ENCODE data around the gene CD164L2.
"Not testable (repeated sequence)": the region's sequence is repeated elsewhere in the genome, so short reads cannot be mapped to it uniquely, and the experiment has no call there.

Gene CD164L2

DNA sequence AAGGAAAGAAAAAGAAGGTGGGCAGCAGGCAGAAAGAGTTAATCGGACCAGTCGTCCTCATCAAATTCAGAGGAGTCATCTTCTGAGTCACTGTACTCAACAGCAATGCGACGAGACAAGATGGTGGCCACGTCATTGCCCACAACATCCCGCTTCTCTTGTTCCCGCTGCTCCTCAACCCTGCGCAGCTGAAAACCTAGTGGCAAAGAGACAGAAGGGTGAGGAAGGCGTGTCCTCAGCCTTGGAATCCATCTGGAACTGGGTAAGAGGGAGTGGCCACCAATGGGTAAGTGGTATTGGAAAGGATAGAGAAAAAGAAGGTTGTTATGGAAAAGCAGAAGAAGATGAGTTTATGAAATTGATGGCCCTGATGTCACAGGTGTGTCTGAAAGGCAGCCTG is 25.0 kb upstream of the CD164L2 start:
- Mint-ChIP-seq H3K9me3 (no peaks in the 10 kb centered on the region), H3K4me1 (peaks cover 42% of the 10 kb centered on the region), H3K36me3 (ENCODE audit: low read depth) (peaks cover 49% of the 10 kb centered on the region), H3K4me3 (no peak overlapping the region), H3K27ac (no peak overlapping the region), H3K27me3 (ENCODE audit: low read depth) (no peaks in the 10 kb centered on the region)
- TF ChIP-seq, protein P1, sequence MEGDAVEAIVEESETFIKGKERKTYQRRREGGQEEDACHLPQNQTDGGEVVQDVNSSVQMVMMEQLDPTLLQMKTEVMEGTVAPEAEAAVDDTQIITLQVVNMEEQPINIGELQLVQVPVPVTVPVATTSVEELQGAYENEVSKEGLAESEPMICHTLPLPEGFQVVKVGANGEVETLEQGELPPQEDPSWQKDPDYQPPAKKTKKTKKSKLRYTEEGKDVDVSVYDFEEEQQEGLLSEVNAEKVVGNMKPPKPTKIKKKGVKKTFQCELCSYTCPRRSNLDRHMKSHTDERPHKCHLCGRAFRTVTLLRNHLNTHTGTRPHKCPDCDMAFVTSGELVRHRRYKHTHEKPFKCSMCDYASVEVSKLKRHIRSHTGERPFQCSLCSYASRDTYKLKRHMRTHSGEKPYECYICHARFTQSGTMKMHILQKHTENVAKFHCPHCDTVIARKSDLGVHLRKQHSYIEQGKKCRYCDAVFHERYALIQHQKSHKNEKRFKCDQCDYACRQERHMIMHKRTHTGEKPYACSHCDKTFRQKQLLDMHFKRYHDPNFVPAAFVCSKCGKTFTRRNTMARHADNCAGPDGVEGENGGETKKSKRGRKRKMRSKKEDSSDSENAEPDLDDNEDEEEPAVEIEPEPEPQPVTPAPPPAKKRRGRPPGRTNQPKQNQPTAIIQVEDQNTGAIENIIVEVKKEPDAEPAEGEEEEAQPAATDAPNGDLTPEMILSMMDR (IDR thresholded peaks at IDR 0.05; ENCODE audit: unreplicated experiment in 3 of 3) = no peak

DNA sequence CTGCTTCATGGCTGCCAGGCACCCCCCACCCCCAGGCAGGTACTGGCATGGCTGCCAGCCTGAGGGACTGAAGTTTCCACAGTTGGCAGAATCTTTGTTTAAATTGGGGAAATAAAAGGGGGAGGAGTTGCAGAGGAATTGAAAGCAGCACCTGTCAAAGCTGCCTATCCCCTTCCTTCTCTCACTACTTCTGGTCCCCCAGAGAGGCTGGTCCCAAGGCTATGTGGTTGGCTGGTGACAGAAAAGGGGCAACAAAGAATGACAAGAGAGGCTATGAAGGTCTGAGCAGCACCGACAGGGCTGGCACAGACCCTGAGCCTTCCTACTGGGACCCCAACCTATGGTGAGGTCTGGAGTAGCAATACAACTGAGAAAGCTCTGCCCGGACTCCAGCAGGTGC is 23.7 kb upstream of the CD164L2 start:
- H3K27ac Mint-ChIP-seq = peak overlapping the region; percentile 62 to 97 (median 93)
- not testable (repeated sequence) for H3K27me3 Mint-ChIP-seq (ENCODE audit: low read depth)

DNA sequence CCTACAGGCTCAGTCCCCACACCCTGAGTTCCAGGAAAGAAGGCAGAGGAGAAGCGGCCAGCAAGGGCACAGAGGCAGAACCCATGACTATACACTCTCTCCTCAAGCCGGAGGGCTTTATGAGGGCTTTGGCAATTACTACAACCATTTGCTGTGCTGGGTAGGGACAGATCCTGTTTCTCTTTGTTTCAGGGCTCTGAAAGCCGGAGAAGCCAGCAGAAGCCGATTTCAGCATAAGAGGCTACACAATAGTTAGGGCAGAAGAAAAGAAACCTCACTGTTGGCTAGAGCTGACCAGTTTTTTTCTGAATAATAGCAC is 23.2 kb upstream of the CD164L2 start:
- TF ChIP-seq, protein P1 (IDR thresholded peaks at IDR 0.05; ENCODE audit: unreplicated experiment in 3 of 3) = no peak

More for the DNA sequence above, 23.7 kb upstream of the CD164L2 start:
- H3K4me3 Mint-ChIP-seq, H3K9me3 Mint-ChIP-seq: not testable (repeated sequence)
- H3K4me1 Mint-ChIP-seq = peaks cover 51% of the 10 kb centered on the region
- H3K36me3 Mint-ChIP-seq (ENCODE audit: low read depth) = peaks cover 39% of the 10 kb centered on the region

DNA sequence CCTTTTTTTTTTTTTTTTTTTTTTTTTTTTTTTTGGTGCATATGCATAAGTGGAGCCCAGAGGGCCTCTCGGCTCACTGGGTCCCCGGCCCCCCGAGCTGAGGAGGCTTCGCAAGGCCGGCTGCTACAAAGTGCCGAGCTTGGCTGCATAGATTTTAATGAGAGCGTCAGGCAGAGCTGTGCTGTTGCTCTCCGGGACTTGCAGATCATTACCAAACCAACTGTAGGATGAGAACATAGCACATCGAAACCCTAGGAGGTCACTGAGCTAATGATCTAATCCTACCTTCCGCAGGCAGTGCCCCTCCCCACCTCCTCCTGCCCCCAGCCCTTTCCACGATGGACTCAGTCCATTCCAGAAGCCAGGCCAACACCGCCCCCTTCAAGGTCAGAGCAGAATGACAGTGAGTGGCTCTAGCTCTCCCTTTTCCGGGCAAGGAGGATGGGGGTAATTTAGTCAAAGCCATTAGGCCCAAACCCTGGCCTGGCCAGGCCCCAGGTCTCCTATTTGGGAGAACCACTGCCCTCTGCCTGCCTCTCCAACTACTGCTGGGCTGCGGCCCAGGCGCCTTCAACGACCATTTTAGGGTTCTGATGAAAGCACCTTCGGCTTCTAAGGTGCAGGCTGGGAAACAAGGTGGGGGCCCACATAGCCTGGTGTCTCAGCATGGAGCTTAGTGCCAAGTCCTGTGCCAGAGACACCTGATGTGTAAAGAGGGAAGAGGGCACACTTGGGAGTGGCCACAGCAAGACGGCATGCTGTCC is 22.6 kb upstream of the CD164L2 start:
- Mint-ChIP-seq H3K4me1 (peaks cover 61% of the 10 kb centered on the region), H3K27ac (peak overlapping the region; percentile 93 to 99 (median 97)), H3K36me3 (ENCODE audit: low read depth) (peaks cover 31% of the 10 kb centered on the region)
- H3K9me3 Mint-ChIP-seq; H3K27me3 Mint-ChIP-seq (ENCODE audit: low read depth); H3K4me3 Mint-ChIP-seq: not testable (repeated sequence)
- TF ChIP-seq, protein P1 (IDR thresholded peaks at IDR 0.05; ENCODE audit: unreplicated experiment in 3 of 3) = peak in 2 of 3 experiments; percentile 9 to 34

More for the DNA sequence above, 23.2 kb upstream of the CD164L2 start:
- Mint-ChIP-seq H3K36me3 (ENCODE audit: low read depth) (peaks cover 37% of the 10 kb centered on the region), H3K27ac (peak overlapping the region; percentile 93 to 99 (median 97)), H3K4me3 (peak overlapping the region in 1 of 3 experiments; percentile 28), H3K4me1 (peaks cover 55% of the 10 kb centered on the region), H3K9me3 (no peaks in the 10 kb centered on the region), H3K27me3 (ENCODE audit: low read depth) (no peaks in the 10 kb centered on the region)

DNA sequence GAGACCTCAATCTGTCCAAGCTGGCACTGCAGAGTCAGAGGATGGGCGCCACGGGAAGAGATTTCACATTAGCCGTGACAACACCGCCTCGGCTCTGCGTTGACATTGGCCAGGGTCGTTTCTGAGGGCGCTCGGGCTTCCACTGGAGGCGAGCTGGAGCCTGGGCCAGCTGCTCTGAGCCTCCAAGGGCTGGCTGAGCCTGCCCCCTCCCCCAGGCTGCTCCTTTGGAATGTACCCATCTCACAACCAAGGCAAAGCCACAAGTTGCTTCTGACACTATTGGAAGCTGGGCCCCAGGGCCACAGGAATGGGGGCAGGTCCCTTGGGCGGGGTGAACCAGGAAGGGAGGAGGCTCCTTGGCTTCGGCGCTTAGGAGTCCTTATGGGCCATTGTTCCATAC is 21.9 kb upstream of the CD164L2 start:
- Mint-ChIP-seq H3K27me3 (ENCODE audit: low read depth) (no peaks in the 10 kb centered on the region), H3K9me3 (no peaks in the 10 kb centered on the region), H3K4me3 (no peak overlapping the region), H3K36me3 (ENCODE audit: low read depth) (peaks cover 24% of the 10 kb centered on the region), H3K27ac (peak overlapping the region; percentile 93 to 99 (median 97)), H3K4me1 (peaks cover 68% of the 10 kb centered on the region)
- TF ChIP-seq, protein P1 (IDR thresholded peaks at IDR 0.05; ENCODE audit: unreplicated experiment in 3 of 3) = no peak

DNA sequence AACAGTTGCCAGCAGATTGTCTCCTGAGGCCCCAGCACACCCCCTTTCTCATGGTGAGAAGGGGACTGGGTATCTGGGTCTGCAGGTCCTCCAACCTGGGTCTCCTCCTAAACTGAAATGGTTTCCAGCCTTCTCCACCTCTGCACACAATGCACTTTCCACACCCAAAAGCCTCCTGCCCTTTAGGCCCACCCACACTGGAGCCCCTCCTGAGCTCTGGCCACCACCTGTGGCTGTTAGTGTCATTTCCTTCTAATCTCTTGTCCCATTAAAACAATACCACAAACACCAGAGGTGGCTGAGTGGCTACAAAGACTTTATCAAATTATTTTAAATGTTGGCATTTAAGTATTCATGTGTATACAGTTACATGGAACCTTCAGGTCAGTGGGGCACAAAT is 20.8 kb upstream of the CD164L2 start:
- H3K27ac Mint-ChIP-seq = peak overlapping the region; percentile 97 to 99 (median 97)
- peak overlapping the region in 2 of 3 experiments; percentile 16 to 67 for H3K4me3 Mint-ChIP-seq
- H3K9me3 Mint-ChIP-seq = no peaks in the 10 kb centered on the region
- H3K36me3 Mint-ChIP-seq (ENCODE audit: low read depth) = peaks cover 22% of the 10 kb centered on the region
- TF ChIP-seq, protein P1 (IDR thresholded peaks at IDR 0.05; ENCODE audit: unreplicated experiment in 3 of 3) = no peak
- peaks cover 1% of the 10 kb centered on the region for H3K27me3 Mint-ChIP-seq (ENCODE audit: low read depth)
- H3K4me1 Mint-ChIP-seq = peaks cover 76% of the 10 kb centered on the region
